SU-DHL-6 (cell line): Measurements from ENCODE around the gene GSTCD.

Experiments
- CTCF ChIP-seq: fragments of 200-600 bp; sonication (generic); IDR thresholded peaks from one replicate; pipeline ENCODE4 v1.5.1; 2017; ENCODE audit warnings: antibody characterized with exemption, mild to moderate bottlenecking, low read length, moderate library complexity; ENCODE audit not compliant: insufficient read depth, poor library complexity, severe bottlenecking
- EZH2phosphoT487 ChIP-seq: fragments of 200-600 bp; sonication (generic), shearing (Covaris generic); conservative IDR thresholded peaks from 2 replicates; pipeline ENCODE4 v1.6.1; 2018; ENCODE audit warnings: mild to moderate bottlenecking, antibody characterized with exemption, low read length, moderate library complexity, mixed read lengths

- TF ChIP-seq CTCF (no peak), EZH2phosphoT487 (no peak)
Measured at GRCh38 chr4:105780176-105780575, 71.6 kb downstream of the GSTCD start.
